Panc1 (cell line): Measurements from ENCODE around the gene ZNF557.

Experiments used
- CTCF ChIP-seq: fragments of 450-650 bp; IDR thresholded peaks from 2 replicates; pipeline ENCODE4 v1.5.1; 2017; ENCODE audit warnings: mild to moderate bottlenecking
- TCF7L2 ChIP-seq: IDR thresholded peaks from 2 replicates; pipeline ENCODE4 v1.6.1; 2011; ENCODE audit warnings: mild to moderate bottlenecking, low read depth, low read length, inconsistent platforms

DNA sequence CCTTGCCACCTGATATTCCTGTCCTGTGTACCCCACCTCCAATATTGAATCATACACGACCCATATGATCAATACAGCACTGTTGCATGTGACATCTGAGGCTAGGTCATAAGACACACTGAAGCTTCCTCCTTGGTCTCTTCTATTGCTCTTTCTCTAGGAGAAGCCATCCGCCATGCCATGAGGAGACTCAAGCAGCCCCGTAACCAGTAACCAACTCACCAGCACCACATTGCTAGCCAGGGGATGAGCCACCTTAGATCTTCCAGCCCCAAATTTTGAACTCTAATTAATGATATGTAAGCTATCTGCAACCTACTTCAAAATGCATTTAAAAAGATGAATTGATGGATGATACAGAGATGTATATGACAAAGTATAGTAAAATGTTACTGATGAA, 28.6 kb downstream of the ZNF557 start:
- TF ChIP-seq CTCF: no peak
- TF ChIP-seq TCF7L2: no peak
